WTC11 (cell line): ENCODE results near the gene EZR. TPM values are rescaled to one million over a fixed set of nuclear protein-coding genes. Genes with fewer than 3 reads are reported as not detected.

Experiments
- ATAC-seq: fragments of 200-7000 bp; cut with Tn5 transposase; 2 replicates; pipeline ENCODE4 v1.10.0; 2021; ENCODE audit warnings: mild to moderate bottlenecking, moderate library complexity
- CTCF ChIA-PET: fragments of 300-600 bp; sonication (Branson Sonifier 250); formaldehyde crosslinking; loops from one replicate; lab custom pipeline; 2021; ENCODE audit warnings: antibody characterized with exemption; lab: Charles Lee
- POLR2A ChIA-PET: fragments of 350-600 bp; sonication (Branson Sonifier 250); formaldehyde crosslinking; loops from one replicate; lab custom pipeline; 2021; ENCODE audit warnings: antibody characterized with exemption; lab: Charles Lee
- DNase-seq: peaks from one replicate; pipeline ENCODE4 v3.0.0; 2021; ENCODE audit warnings: low spot score
- H3K27ac Mint-ChIP-seq: 2 replicates; pipeline ENCODE4 v1.8.0; 2021; ENCODE audit warnings: mixed read lengths
- H3K27me3 Mint-ChIP-seq: 2 replicates; pipeline ENCODE4 v1.8.0; 2021; ENCODE audit warnings: low read depth, mild to moderate bottlenecking, moderate library complexity, mixed read lengths
- H3K36me3 Mint-ChIP-seq: 2 replicates; pipeline ENCODE4 v1.8.0; 2021; ENCODE audit warnings: mixed read lengths
- H3K4me1 Mint-ChIP-seq: 2 replicates; pipeline ENCODE4 v1.8.0; 2022; ENCODE audit warnings: mixed read lengths
- H3K4me3 Mint-ChIP-seq: 2 replicates; pipeline ENCODE4 v1.8.0; 2021; ENCODE audit warnings: mild to moderate bottlenecking, moderate library complexity, mixed read lengths
- H3K9me3 Mint-ChIP-seq: 2 replicates; pipeline ENCODE4 v1.8.0; 2021; ENCODE audit warnings: mixed read lengths
- ARID4B ChIP-seq: sonication (generic); formaldehyde crosslinking; IDR thresholded peaks from 2 replicates; pipeline ENCODE4 v1.8.0; 2023; ENCODE audit warnings: missing genetic modification reagents, mild to moderate bottlenecking, borderline replicate concordance
- CREM ChIP-seq: sonication (generic); formaldehyde crosslinking; IDR thresholded peaks from 2 replicates; pipeline ENCODE4 v1.8.1; 2022; ENCODE audit warnings: mild to moderate bottlenecking, missing genetic modification reagents, moderate library complexity
- FOXP1 ChIP-seq: sonication (generic); formaldehyde crosslinking; IDR thresholded peaks from 2 replicates; pipeline ENCODE4 v1.8.0; 2022; ENCODE audit warnings: missing genetic modification reagents, mild to moderate bottlenecking, moderate library complexity, borderline replicate concordance
- JAZF1 ChIP-seq: fragments of 250-450 bp; sonication (Bioruptor Pico); IDR thresholded peaks from 2 replicates; pipeline ENCODE4 v1.9.0; 2021; ENCODE audit warnings: moderate library complexity, mild to moderate bottlenecking, inconsistent platforms
- KAT7 ChIP-seq: sonication (generic); formaldehyde crosslinking; IDR thresholded peaks from 2 replicates; pipeline ENCODE4 v1.8.1; 2023; ENCODE audit warnings: missing genetic modification reagents, mild to moderate bottlenecking, borderline replicate concordance
- NFATC4 ChIP-seq: fragments of 250-450 bp; sonication (Bioruptor Pico); IDR thresholded peaks from 2 replicates; pipeline ENCODE4 v1.9.0; 2021; ENCODE audit warnings: mild to moderate bottlenecking
- PRRX2 ChIP-seq: fragments of 250-450 bp; sonication (Bioruptor Pico); IDR thresholded peaks from 2 replicates; pipeline ENCODE4 v1.8.0; 2021; ENCODE audit warnings: mild to moderate bottlenecking
- TEAD1 ChIP-seq: sonication (generic); formaldehyde crosslinking; IDR thresholded peaks from 2 replicates; pipeline ENCODE4 v1.8.0; 2022; ENCODE audit warnings: mild to moderate bottlenecking, missing genetic modification reagents
- ZNF219 ChIP-seq: sonication (generic); formaldehyde crosslinking; IDR thresholded peaks from 2 replicates; pipeline ENCODE4 v1.8.0; 2023; ENCODE audit warnings: missing genetic modification reagents, mild to moderate bottlenecking, borderline replicate concordance
- ZNF396 ChIP-seq: fragments of 250-450 bp; sonication (Bioruptor Pico); IDR thresholded peaks from 2 replicates; pipeline ENCODE4 v1.8.0; 2021; ENCODE audit warnings: mild to moderate bottlenecking, moderate library complexity, borderline replicate concordance
- ZNF425 ChIP-seq: fragments of 250-450 bp; sonication (Bioruptor Pico); conservative IDR thresholded peaks from 2 replicates; pipeline ENCODE4 v1.9.0; 2021; ENCODE audit warnings: mild to moderate bottlenecking
- ZNF532 ChIP-seq: fragments of 250-450 bp; sonication (Bioruptor Pico); IDR thresholded peaks from 2 replicates; pipeline ENCODE4 v1.9.0; 2021; ENCODE audit warnings: mild to moderate bottlenecking, borderline replicate concordance
- total RNA-seq: library from RNA; stranded (reverse); gene quantifications from 3 replicates; pipeline ENCODE4 v1.2.3, GENCODE V29; 2021
- TF ChIP-seq, protein P1 (sequence below): sonication (generic); formaldehyde crosslinking; IDR thresholded peaks from 2 replicates; pipeline ENCODE4 v1.8.0; 2022; ENCODE audit warnings: missing genetic modification reagents
- TF ChIP-seq, protein P2 (sequence below): sonication (generic); formaldehyde crosslinking; conservative IDR thresholded peaks from 2 replicates; pipeline ENCODE4 v1.8.1; 2023; ENCODE audit warnings: mild to moderate bottlenecking, low read depth, missing genetic modification reagents, moderate library complexity
- TF ChIP-seq, protein P3 (sequence below): fragments of 250-450 bp; sonication (Bioruptor Pico); IDR thresholded peaks from 2 replicates; pipeline ENCODE4 v2.1.2; 2022; ENCODE audit warnings: mild to moderate bottlenecking, moderate library complexity

EZR gene
- total RNA-seq, 1 experiment from 2014 or later, result 215 TPM

DNA sequence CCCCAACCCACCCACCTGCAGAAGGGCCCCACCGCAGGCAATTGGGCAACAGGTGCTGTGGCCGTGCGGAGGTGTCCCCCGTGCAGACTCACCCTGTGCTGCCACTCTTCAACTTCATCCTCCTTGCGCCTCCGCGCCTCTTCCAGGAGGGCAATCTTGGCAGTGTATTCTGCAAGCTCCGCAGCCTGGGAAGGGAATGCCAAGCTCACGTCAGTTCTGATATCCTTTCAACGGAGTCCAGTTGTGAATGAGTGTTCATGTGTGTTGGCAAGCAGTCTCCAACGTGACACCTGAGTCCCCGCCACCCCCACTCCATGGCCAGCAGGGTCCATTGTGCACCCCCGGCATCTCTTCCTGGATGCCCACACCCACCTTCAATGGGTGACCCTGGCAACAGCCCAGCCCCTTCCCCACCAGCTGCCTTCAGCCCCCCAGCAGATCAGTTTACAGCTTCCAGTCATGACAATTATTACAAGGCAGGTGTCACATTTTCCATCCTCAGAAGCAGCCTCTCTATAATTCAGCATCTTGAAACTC lies 49.9 kb downstream of the EZR start:
- no peaks in the 10 kb centered on the region for H3K27me3 Mint-ChIP-seq
- POLR2A ChIA-PET, result interaction anchor here (0.6 to 0.8 kb wide), 2 partner anchors 11 to 39 kb away, joined by 3 read pairs; no protein-coding TSS in a partner anchor
- no peak for TF ChIP-seq JAZF1 (CRISPR knock-in tag)
- TF ChIP-seq TEAD1 (CRISPR knock-in tag), result no peak
- TF ChIP-seq NFATC4 (CRISPR knock-in tag), result no peak
- no peak for TF ChIP-seq ZNF396
- no peak for TF ChIP-seq KAT7 (CRISPR knock-in tag)
- TF ChIP-seq, protein P1, sequence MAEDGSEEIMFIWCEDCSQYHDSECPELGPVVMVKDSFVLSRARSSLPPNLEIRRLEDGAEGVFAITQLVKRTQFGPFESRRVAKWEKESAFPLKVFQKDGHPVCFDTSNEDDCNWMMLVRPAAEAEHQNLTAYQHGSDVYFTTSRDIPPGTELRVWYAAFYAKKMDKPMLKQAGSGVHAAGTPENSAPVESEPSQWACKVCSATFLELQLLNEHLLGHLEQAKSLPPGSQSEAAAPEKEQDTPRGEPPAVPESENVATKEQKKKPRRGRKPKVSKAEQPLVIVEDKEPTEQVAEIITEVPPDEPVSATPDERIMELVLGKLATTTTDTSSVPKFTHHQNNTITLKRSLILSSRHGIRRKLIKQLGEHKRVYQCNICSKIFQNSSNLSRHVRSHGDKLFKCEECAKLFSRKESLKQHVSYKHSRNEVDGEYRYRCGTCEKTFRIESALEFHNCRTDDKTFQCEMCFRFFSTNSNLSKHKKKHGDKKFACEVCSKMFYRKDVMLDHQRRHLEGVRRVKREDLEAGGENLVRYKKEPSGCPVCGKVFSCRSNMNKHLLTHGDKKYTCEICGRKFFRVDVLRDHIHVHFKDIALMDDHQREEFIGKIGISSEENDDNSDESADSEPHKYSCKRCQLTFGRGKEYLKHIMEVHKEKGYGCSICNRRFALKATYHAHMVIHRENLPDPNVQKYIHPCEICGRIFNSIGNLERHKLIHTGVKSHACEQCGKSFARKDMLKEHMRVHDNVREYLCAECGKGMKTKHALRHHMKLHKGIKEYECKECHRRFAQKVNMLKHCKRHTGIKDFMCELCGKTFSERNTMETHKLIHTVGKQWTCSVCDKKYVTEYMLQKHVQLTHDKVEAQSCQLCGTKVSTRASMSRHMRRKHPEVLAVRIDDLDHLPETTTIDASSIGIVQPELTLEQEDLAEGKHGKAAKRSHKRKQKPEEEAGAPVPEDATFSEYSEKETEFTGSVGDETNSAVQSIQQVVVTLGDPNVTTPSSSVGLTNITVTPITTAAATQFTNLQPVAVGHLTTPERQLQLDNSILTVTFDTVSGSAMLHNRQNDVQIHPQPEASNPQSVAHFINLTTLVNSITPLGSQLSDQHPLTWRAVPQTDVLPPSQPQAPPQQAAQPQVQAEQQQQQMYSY (CRISPR knock-in tag), result no peak
- no peak for TF ChIP-seq CREM (CRISPR knock-in tag)
- TF ChIP-seq ARID4B, result no peak
- TF ChIP-seq ZNF532, result no peak
- TF ChIP-seq FOXP1, result no peak

GRCh38 chr6:158768436-158768835 lies 50.7 kb downstream of the EZR start:
- Mint-ChIP-seq H3K4me1 (peaks cover 8% of the 10 kb centered on the region), H3K9me3 (no peaks in the 10 kb centered on the region), H3K27ac (peak overlapping the region; percentile 41; the same call in 1 of the 2 replicates), H3K4me3 (no peak overlapping the region), H3K36me3 (peaks cover 88% of the 10 kb centered on the region), H3K27me3 (no peaks in the 10 kb centered on the region)
- ATAC-seq (no peak), DNase-seq (no peak)
- ChIA-PET POLR2A (interaction anchor here (0.8 kb wide), 1 partner anchor 10 kb away, joined by 3 read pairs; no protein-coding TSS in a partner anchor), CTCF (interaction anchor here (1.1 to 2.3 kb wide), 3 partner anchors 13 to 50 kb away, joined by 3 to 14 read pairs (median 3); no protein-coding TSS in a partner anchor)
- TF ChIP-seq, protein P2, sequence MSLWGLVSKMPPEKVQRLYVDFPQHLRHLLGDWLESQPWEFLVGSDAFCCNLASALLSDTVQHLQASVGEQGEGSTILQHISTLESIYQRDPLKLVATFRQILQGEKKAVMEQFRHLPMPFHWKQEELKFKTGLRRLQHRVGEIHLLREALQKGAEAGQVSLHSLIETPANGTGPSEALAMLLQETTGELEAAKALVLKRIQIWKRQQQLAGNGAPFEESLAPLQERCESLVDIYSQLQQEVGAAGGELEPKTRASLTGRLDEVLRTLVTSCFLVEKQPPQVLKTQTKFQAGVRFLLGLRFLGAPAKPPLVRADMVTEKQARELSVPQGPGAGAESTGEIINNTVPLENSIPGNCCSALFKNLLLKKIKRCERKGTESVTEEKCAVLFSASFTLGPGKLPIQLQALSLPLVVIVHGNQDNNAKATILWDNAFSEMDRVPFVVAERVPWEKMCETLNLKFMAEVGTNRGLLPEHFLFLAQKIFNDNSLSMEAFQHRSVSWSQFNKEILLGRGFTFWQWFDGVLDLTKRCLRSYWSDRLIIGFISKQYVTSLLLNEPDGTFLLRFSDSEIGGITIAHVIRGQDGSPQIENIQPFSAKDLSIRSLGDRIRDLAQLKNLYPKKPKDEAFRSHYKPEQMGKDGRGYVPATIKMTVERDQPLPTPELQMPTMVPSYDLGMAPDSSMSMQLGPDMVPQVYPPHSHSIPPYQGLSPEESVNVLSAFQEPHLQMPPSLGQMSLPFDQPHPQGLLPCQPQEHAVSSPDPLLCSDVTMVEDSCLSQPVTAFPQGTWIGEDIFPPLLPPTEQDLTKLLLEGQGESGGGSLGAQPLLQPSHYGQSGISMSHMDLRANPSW (CRISPR knock-in tag), result no peak
- TF ChIP-seq PRRX2 (CRISPR knock-in tag), result no peak
- no peak for TF ChIP-seq ZNF425
- TF ChIP-seq, protein P3, sequence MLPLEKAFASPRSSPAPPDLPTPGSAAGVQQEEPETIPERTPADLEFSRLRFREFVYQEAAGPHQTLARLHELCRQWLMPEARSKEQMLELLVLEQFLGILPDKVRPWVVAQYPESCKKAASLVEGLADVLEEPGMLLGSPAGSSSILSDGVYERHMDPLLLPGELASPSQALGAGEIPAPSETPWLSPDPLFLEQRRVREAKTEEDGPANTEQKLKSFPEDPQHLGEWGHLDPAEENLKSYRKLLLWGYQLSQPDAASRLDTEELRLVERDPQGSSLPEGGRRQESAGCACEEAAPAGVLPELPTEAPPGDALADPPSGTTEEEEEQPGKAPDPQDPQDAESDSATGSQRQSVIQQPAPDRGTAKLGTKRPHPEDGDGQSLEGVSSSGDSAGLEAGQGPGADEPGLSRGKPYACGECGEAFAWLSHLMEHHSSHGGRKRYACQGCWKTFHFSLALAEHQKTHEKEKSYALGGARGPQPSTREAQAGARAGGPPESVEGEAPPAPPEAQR (CRISPR knock-in tag), result no peak
- TF ChIP-seq ZNF219 (CRISPR knock-in tag), result no peak
- TF ChIP-seq TEAD1 (CRISPR knock-in tag), result no peak

More for the DNA sequence above, 49.9 kb downstream of the EZR start:
- peak overlapping the region; percentile 69; the same call in 1 of the 2 replicates for H3K27ac Mint-ChIP-seq
- ATAC-seq (no peak), DNase-seq (no peak)
- H3K36me3 Mint-ChIP-seq, result peaks cover 91% of the 10 kb centered on the region
- CTCF ChIA-PET, result interaction anchor here (1.0 to 2.3 kb wide), 3 partner anchors 16 to 89 kb away, joined by 3 to 14 read pairs (median 6); no protein-coding TSS in a partner anchor
- H3K4me1 Mint-ChIP-seq, result peaks cover 12% of the 10 kb centered on the region
- H3K9me3 Mint-ChIP-seq, result no peaks in the 10 kb centered on the region
- H3K4me3 Mint-ChIP-seq, result no peak overlapping the region
